Left cardiac atrium (tissue), 4 donors: Measurements from ENCODE around the gene RANBP1. TPM values are rescaled to one million over a fixed set of nuclear protein-coding genes. Genes with fewer than 3 reads are reported as not detected.

Experiments used
- ATAC-seq, 2 donors: fragments of 200-7000 bp; cut with Tn5 transposase; one replicate each; pipeline ENCODE4 v1.9.1; 2020; ENCODE audit warnings: mild to moderate bottlenecking in 2 of 2, moderate library complexity in 2 of 2
- DNase-seq: peaks from one replicate; pipeline ENCODE4 v3.0.0-alpha.2; 2020
- intact Hi-C, 2 donors: fragments of 100-400 bp; cut with DNase I; formaldehyde crosslinking; loops; one replicate each; pipeline versions ENCODE4 v1.14.1 to v1.15.1; 2022 to 2023
- total RNA-seq, 2 donors: library from RNA; stranded (reverse); fragmentation: NEBNext Ultra II Directional; extraction: Animal tissue kit (Norgen Biotek cat#: 25700); gene quantifications; one replicate each; pipeline ENCODE4 v1.2.1, GENCODE V29; 2021
- donor health status: DM: no; HTN: yes; CAD: no.
- donor health status: DM: no; HTN: yes; CAD: no; lungs with severe emphysema.
- donor health status: DM: yes; HTN: yes; CAD: no.
- donor health status: Dilated cardiomyopathy.

RANBP1 gene
- total RNA-seq, 2 donors from 2014 or later = 38.3 to 50.4 TPM

DNA sequence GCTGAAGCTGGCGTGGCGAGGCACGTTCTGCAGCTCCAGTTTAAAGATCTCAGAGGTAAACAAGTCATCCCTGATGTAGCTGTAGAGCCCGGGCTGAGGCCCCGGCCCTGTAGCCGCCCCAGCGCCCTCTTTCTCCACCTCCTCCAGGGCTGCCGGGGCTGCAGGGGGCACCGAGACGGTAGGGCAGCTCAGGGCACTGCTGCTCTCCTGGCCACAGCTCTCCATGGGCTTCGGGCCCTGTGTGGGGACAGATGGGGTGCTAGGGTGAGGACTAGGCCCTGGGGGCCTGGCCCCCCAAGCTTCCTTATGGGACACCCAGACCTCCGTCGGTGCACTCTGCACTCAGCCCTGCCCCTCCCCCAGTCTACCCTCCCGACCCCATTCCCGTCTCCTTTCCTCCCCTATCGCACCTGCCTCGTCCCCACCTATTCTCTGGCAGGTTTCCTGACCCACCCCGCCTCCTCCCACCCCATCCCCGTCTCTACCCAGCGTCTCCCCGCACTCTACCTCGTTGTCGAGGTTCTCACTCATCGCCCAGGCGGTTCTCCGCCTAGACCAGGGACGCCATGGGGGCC lies 559 bp downstream of the RANBP1 start:
- peak; percentile 50 for DNase-seq
- peak in 1 of 2 donors; percentile 6 for ATAC-seq
- intact Hi-C loops = loop anchor here in 1 of 2 donors (10.0 kb wide), 2 partner anchors 82 to 142 kb away; no protein-coding TSS in a partner anchor

GRCh38 chr22:20116951-20117632 lies 1.2 kb downstream of the RANBP1 start, which contains the start of gene TRMT2A:
Gene TRMT2A (minus strand): TSS chr22:20117226. CDS start chr22:20116906, 320 bp downstream.
- intact Hi-C loops = loop anchor here in 1 of 2 donors (10.0 kb wide), 2 partner anchors 82 to 142 kb away; no protein-coding TSS in a partner anchor
- DNase-seq = peak; percentile 99
- ATAC-seq = peak; percentile 93 to 95

GRCh38 chr22:20117633-20118299 lies 1.9 kb downstream of the RANBP1 start:
- DNase-seq = peak; percentile 48
- ATAC-seq = peak in 1 of 2 donors; percentile 21

GRCh38 chr22:20118300-20119020 lies 2.6 kb downstream of the RANBP1 start:
- DNase-seq (peak; percentile 13), ATAC-seq (no peak)
- intact Hi-C loops = loop anchor here in 1 of 2 donors (10.0 kb wide), 2 partner anchors 84 to 144 kb away; no protein-coding TSS in a partner anchor

More at GRCh38 chr22:20117633-20118299, 1.9 kb downstream of the RANBP1 start:
- intact Hi-C loops = loop anchor here in 1 of 2 donors (10.0 kb wide), 2 partner anchors 83 to 143 kb away; no protein-coding TSS in a partner anchor

- DNase-seq (peak; percentile 12), ATAC-seq (no peak)
- intact Hi-C loops = no loop called here
Observed at GRCh38 chr22:20121856-20122415, 6.0 kb downstream of the RANBP1 start.

DNA sequence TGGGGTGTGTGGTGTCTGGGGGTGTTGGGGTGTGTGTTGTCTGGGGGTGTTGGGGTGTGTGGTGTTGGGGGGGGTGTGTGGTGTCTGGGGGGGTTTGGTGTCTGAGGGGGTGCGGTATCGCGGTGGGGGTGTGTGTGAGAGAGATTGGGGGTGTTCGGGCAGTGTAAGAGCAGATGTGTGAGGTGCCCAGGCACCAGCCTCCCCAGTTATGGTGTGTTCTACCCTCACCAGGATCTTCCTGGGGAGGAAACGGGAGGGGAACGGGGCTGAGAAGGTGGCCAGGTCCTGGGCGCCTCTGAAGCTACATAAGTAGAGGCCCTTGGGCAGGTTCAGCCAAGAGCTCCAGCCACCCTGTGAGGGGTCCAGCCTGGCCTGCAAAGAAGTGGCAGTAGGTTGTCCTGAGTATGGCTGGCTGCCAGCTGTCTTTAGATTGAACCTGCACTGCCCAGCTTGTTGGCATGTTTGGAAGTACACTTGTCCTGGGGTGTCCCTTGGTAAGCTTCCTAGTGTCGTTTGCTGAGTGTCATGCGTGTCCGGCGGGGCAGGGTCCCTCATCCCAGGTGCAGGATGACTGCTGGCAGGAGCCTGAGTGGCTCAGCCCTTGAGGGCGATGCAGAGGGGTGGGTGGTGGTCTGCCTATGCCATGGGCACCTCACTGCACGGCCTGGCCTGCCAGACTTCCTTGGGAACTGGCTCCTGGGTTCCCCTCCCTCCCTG lies 7.6 kb downstream of the RANBP1 start:
- intact Hi-C loops = no loop called here
- ATAC-seq (no peak), DNase-seq (no peak)

DNA sequence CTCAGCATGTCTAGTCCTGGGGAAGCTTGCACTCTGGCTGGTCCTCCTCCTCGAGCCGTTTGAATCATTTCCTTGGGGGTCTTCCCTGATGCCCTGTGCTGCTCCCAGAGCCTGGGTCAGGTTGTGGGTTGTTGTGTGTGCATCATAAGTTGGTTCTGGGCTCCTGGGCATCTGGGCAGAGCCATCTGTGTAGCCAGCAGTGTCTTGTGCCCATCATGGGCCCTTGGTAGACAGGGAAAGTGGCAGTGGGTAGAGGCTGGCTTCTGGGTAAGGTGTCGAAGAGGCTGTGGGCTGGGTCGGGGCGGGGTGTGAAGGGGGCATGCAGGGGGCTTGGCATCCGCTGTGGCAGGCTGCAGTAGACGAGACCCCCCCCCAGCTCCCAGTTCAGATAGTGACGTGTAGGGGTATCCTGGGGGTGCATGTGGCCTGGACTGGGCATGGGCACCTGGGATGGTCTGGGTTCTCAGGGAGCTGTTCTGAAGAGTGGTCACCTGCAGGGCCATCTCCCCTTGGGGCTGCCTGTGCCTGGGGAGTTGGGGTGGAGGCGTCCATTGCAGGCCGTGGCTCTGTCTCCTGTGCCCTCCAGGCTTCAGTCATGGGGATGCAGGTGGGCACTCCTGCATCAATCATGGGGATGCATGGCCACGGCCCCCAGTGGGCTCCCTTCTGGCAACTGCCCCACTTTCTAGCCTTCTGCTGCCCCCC lies 8.3 kb downstream of the RANBP1 start:
- DNase-seq (no peak), ATAC-seq (no peak)
- intact Hi-C loops = no loop called here

- DNase-seq = no peak
- intact Hi-C loops = no loop called here
- ATAC-seq = no peak
Observed at GRCh38 chr22:20125201-20126174, 9.6 kb downstream of the RANBP1 start.

GRCh38 chr22:20126284-20127029 lies 10.6 kb downstream of the RANBP1 start:
- DNase-seq (no peak), ATAC-seq (no peak)
- intact Hi-C loops = no loop called here

GRCh38 chr22:20127318-20127868 lies 11.5 kb downstream of the RANBP1 start:
- ATAC-seq = no peak
- intact Hi-C loops = no loop called here
- no peak for DNase-seq

DNA sequence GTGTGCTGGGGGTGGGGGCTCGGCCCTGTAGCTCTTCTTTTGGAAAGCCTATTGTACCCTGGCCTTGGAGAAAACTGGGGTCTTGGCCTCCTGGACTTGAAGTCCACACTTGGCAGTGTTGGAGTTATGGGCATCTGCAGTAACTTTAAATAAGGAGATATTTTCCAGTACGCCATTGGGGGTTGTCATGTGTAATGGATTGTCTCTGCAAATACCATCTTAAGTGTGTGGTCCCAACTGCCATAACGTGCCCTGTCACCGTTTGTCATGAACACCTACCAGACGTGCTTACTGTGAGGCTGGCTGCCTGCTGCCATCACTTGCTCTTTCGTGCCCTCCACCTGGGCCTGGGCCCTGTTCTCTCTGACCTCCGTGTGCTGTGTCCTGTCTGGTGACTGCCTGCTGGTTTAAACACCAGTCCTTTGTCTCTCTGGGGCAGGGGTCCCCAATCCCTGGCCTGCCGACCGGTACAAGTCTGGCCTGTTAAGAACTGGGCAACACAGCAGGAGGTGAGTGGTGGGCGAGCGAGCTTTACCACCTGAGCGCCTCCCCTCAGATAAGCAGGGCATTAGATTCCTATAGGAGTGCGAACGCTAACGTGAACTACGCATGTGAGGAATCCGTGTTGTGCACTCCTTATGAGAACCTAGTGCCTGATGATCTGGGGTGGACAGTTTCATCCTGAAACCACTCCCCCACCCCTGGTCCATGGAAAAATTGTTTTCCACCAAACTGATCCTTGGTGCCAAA lies 12.1 kb downstream of the RANBP1 start:
- no peak for DNase-seq

DNA sequence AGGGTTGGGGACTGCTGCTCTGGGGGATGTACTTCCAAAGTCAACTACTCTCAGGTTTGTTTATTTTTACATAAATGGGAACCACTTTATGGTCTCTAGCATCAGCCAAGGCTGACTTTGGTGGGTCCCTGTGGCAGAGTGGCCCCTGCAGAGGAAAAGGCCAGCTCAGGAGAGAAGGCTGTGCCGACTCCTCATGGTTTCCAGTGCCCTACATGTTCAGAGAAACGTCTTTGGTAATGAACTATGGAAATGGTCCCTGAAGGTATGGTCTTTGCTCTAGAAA lies 12.7 kb downstream of the RANBP1 start:
- ATAC-seq = no peak
- no peak for DNase-seq
- intact Hi-C loops = no loop called here

More for the DNA sequence above, 12.1 kb downstream of the RANBP1 start:
- ATAC-seq = no peak
- intact Hi-C loops = no loop called here

- ATAC-seq = no peak
- intact Hi-C loops = no loop called here
- no peak for DNase-seq
Observed at GRCh38 chr22:20128902-20129746, 13.2 kb downstream of the RANBP1 start.

DNA sequence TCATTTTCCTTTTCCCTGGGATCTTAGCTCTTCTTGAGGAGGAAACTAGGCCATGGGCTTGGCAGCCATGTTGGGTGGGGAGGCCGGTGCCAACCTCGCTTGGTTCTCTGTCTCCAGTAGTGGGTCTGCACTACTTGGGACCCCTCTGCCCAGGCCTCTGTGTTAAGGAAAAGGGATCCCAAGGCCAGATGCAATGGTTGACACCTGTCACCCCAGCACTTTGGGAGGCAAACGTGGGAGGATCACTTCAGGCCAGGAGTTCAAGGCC lies 13.8 kb downstream of the RANBP1 start:
- intact Hi-C loops = no loop called here
- DNase-seq (no peak), ATAC-seq (no peak)

DNA sequence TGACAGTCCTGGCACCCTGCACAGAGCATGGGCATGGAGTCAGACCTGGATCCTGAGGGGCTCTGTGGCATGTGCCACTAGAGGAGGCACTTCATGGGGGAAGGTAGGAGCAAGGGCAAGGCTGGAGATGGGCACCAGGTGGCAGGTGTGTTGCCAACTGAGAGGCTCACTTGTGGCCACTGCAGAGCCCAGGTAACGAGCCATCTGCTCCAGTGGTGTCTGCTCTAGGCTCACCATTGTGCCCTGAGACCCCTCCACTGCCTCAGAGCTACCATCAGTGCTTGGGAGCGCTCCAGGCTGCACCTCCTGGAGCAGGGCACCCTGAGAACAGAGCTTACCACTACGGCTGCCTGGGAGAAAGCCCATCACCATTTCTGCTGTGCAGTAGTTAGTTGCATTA lies 14.4 kb downstream of the RANBP1 start:
- no peak for DNase-seq
- no peak for ATAC-seq
- intact Hi-C loops = no loop called here
